AG10803 (cell line): ENCODE data around the gene PKN3.

Experiments
- DNase-seq: peaks from one replicate; pipeline ENCODE4 v3.0.0; 2010; ENCODE audit warnings: low read depth
- H3K4me3 ChIP-seq: 2 replicates; pipeline ENCODE4 v1.5.1; 2011; ENCODE audit warnings: mild to moderate bottlenecking, low read length, control low read depth
- TF ChIP-seq, protein P1 (sequence below): conservative IDR thresholded peaks from 2 replicates; pipeline ENCODE4 v1.5.1; 2011; ENCODE audit warnings: mild to moderate bottlenecking, low read length, control low read depth, inconsistent platforms

PKN3 gene

DNA sequence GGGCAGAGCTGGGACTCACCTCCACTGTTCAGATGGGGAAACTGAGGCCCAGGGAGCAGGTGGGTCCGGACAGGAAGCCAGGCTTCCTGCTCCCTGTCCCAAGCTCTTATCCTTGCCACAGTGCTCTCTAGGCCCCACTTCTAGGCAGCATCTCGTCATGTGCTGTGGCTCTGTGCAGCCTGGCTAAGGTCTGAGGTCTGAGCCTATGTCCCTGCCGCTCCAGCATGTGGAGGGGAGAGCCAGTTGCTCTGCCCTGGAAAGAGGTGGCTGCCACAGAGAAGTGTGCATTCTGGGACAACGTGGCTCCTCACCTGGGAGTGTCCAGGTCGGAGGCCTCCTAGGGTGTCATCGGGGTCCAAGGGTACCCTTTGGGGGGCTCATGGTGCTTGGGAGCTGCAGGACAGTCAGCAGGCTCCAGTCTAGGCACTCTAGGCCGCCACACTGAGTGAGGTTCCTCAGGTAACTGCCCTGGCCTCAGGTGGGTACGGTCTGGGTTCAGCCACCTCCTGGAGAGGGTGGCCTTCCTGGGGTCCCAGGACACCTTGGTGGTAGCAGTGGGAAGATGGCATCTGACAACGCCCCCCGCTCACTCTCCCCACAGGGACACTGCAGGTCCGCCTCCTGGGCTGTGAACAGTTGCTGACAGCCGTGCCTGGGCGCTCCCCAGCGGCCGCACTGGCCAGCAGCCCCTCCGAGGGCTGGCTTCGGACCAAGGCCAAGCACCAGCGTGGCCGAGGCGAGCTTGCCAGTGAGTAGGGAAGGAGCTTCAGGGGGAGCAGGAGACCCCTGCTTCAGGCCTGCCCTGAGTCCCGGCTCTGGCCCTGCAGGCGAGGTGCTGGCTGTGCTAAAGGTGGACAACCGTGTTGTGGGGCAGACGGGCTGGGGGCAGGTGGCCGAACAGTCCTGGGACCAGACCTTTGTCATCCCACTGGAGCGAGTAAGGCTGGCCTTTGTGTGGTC lies 10.4 kb downstream of the PKN3 start:
- no peak overlapping the region for H3K4me3 ChIP-seq
- no peak for DNase-seq
- TF ChIP-seq, protein P1, sequence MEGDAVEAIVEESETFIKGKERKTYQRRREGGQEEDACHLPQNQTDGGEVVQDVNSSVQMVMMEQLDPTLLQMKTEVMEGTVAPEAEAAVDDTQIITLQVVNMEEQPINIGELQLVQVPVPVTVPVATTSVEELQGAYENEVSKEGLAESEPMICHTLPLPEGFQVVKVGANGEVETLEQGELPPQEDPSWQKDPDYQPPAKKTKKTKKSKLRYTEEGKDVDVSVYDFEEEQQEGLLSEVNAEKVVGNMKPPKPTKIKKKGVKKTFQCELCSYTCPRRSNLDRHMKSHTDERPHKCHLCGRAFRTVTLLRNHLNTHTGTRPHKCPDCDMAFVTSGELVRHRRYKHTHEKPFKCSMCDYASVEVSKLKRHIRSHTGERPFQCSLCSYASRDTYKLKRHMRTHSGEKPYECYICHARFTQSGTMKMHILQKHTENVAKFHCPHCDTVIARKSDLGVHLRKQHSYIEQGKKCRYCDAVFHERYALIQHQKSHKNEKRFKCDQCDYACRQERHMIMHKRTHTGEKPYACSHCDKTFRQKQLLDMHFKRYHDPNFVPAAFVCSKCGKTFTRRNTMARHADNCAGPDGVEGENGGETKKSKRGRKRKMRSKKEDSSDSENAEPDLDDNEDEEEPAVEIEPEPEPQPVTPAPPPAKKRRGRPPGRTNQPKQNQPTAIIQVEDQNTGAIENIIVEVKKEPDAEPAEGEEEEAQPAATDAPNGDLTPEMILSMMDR: no peak

DNA sequence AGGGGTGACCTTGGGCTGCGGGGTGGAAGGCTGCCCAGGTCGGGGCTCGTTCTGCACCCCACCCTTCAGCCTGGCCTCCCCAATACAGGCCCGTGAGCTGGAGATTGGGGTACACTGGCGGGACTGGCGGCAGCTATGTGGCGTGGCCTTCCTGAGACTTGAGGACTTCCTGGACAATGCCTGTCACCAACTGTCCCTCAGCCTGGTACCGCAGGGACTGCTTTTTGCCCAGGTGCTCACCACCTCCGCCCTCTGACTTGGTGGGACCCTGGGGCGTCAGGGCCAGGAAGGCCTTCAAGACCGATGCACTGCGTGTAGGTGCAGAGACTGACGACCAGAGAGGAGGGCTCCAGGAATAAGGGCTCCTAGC lies 11.1 kb downstream of the PKN3 start:
- TF ChIP-seq, protein P1: no peak
- no peak for DNase-seq
- no peak overlapping the region for H3K4me3 ChIP-seq

DNA sequence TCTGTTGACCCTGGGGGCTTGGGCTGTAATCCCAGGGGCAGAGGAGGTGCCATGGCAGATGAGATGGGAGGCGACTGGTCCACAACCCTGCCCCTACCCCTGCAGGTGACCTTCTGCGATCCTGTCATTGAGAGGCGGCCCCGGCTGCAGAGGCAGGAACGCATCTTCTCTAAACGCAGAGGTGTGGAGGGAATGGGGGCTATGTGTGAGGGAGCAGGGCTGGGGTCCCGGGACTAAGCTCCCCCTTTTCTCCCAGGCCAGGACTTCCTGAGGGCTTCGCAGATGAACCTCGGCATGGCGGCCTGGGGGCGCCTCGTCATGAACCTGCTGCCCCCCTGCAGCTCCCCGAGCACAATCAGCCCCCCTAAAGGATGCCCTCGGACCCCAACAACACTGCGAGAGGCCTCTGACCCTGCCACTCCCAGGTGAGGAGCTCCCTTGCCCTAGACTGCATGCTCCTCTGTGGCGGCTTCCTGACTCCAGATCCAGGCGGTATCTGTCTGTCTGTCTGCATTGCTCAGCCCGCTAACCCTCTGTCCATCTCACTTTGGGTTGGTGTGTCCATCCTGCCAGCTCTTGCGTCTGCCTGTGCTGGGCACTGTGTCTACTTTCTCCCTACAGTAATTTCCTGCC lies 11.8 kb downstream of the PKN3 start:
- no peak for DNase-seq
- TF ChIP-seq, protein P1: no peak
- no peak overlapping the region for H3K4me3 ChIP-seq

DNA sequence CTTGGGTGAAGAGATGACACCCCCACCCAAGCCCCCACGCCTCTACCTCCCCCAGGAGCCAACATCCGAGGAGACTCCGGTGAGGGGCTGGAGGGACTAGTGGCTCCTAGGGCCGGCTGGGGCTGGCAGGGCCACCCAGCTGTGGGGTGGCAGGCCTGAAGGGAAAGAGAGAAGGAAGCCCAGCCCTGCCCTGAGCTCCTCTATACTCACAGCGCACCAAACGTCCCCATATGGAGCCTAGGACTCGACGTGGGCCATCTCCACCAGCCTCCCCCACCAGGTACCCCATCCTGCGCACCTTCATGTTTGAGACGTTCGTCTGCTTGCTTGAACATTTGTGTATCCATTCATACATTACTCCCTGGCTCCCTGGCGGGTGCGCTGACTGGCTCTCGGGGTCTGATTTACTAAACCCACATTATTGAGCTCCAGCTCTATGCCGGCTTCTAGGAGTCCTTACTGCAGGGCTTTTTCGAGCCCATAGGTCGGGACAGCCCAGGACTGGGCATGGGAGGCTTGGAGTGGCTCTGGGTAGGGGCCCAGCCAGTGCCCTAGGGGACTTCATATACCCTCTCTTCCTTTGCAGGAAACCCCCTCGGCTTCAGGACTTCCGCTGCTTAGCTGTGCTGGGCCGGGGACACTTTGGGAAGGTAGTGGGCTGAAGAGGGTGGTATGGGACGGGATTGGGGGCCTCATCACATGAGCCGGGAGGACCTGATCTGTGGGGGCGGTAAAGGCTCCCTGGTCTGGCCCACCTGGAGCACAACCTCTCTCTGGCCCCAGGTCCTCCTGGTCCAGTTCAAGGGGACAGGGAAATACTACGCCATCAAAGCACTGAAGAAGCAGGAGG lies 12.5 kb downstream of the PKN3 start:
- TF ChIP-seq, protein P1: no peak
- DNase-seq: no peak
- no peak overlapping the region for H3K4me3 ChIP-seq

DNA sequence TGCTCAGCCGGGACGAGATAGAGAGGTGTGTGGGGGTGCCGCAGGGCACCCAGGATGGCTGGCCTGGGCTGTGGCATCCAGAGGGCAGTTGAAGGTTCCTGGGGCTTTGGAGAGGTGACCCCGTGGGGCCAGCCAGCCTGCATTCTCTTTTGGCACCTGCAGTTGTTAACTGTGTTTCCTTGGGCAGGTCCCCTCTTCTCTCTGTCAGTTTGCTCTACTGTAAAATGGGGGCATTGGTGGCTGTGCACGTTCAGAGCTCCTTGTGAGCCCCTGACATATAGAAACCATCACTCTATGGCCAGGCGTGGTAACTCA lies 13.1 kb downstream of the PKN3 start:
- no peak for DNase-seq
- no peak overlapping the region for H3K4me3 ChIP-seq
- TF ChIP-seq, protein P1: no peak

DNA sequence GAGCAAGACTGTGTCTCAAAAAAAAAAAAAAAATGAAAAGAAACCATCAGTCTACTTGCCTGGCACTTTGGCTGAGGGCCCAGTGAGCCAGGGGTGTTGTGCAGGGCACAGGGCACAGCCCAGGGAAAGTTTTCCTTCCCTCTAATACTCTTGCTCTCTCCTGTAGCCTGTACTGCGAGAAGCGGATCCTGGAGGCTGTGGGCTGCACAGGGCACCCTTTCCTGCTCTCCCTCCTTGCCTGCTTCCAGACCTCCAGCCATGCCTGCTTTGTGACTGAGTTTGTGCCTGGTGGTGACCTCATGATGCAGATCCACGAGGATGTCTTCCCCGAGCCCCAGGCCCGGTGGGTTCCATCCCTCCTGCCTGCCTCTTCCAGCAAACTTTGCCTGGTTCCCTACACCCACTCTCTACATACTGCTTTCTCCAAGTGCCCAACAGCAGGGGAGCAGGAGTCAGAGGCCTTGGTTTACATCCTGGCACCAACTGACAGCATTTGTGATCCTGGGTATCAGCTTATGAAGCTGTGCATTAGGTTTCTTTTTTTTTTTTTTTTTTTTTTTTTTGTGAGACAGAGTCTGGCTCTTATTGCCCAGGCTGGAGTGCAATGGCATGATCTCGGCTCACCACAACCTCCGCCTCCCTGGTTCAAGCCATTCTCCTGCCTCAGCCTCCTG lies 14.4 kb downstream of the PKN3 start:
- TF ChIP-seq, protein P1: no peak
- DNase-seq: no peak
- H3K4me3 ChIP-seq: no peak overlapping the region
